Upper lobe of left lung (tissue), 6 donors: ENCODE measurements around the gene SLC25A1. TPM values are rescaled to one million over a fixed set of nuclear protein-coding genes. Genes with fewer than 3 reads are reported as not detected.

Experiments used
- ATAC-seq, 2 donors: fragments of 200-7000 bp; cut with Tn5 transposase; one replicate each; pipeline ENCODE4 v1.9.1; 2022; ENCODE audit warnings: mild to moderate bottlenecking in 2 of 2, moderate library complexity in 2 of 2; ENCODE audit not compliant: low FRiP score in 2 of 2
- DNase-seq, 2 donors: peaks; one replicate each; pipeline ENCODE4 v3.0.0-alpha.2; 2019 to 2020
- H3K27ac ChIP-seq, 4 donors: fragments of 200-600 bp; sonication (generic); one replicate each; pipeline ENCODE4 v1.5.1; 2016 to 2019
- H3K27me3 ChIP-seq, 4 donors: fragments of 200-600 bp; sonication (generic); one replicate each; pipeline ENCODE4 v1.5.1; 2017 to 2019
- H3K36me3 ChIP-seq, 4 donors: fragments of 200-600 bp; sonication (generic); one replicate each; pipeline ENCODE4 v1.5.1; 2016 to 2019
- H3K4me1 ChIP-seq, 4 donors: fragments of 200-600 bp; sonication (generic); one replicate each; pipeline ENCODE4 v1.5.1; 2018 to 2019
- H3K4me3 ChIP-seq, 4 donors: fragments of 200-600 bp; sonication (generic); one replicate each; pipeline ENCODE4 v1.5.1; 2017 to 2019; ENCODE audit warnings: mild to moderate bottlenecking in 2 of 4, moderate library complexity in 1 of 4
- H3K9me3 ChIP-seq, 4 donors: fragments of 200-600 bp; sonication (generic); one replicate each; pipeline ENCODE4 v1.5.1; 2018 to 2019
- EP300 ChIP-seq, 4 donors: sonication (generic); formaldehyde crosslinking; IDR thresholded peaks; one replicate each; pipeline ENCODE4 v1.5.1; 2017; ENCODE audit warnings: antibody characterized with exemption in 4 of 4, control low read depth in 2 of 4
- POLR2A ChIP-seq, 4 donors: fragments of 450-650 bp; IDR thresholded peaks; one replicate each; pipeline ENCODE4 v1.5.1; 2016 to 2017; ENCODE audit warnings: antibody characterized with exemption in 4 of 4, mild to moderate bottlenecking in 2 of 4
- POLR2AphosphoS5 ChIP-seq, 2 donors: sonication (generic); formaldehyde crosslinking; IDR thresholded peaks; one replicate each; pipeline ENCODE4 v1.5.1; 2017; ENCODE audit warnings: antibody characterized with exemption in 2 of 2
- WGBS, 2 donors: methylation state at CpG; one replicate each; pipeline ENCODE4 v1.1.5; 2017 to 2018; 5-methylcytosine and 5-hydroxymethylcytosine counted together
- total RNA-seq, 6 donors: library from RNA; depleted of rRNA in 4 of 6; stranded (reverse); fragments of >200 nt in 4 of 6; gene quantifications; one replicate each; pipeline versions ENCODE4 v1.1.0 to v1.2.1, GENCODE V29; 2016 to 2021
- TF ChIP-seq, protein P1 (sequence below), 6 experiments: fragments of 450-650 bp in 4 of 6; fragments of 200-600 bp in 2 of 6; sonication (generic) in 2 of 6; IDR thresholded peaks; one replicate each; pipeline ENCODE4 v1.5.1; 2016 to 2019; ENCODE audit warnings: antibody characterized with exemption in 6 of 6
- donor health status: DM: no; HTN: no; CAD: no; lungs with moderate emphysema.
- donor health status: DM: no; HTN: yes; CAD: no; lungs with severe emphysema.

The SLC25A1 gene
- total RNA-seq, 6 donors from 2014 or later = 26.2 to 82.1 (median 71.5) TPM

DNA sequence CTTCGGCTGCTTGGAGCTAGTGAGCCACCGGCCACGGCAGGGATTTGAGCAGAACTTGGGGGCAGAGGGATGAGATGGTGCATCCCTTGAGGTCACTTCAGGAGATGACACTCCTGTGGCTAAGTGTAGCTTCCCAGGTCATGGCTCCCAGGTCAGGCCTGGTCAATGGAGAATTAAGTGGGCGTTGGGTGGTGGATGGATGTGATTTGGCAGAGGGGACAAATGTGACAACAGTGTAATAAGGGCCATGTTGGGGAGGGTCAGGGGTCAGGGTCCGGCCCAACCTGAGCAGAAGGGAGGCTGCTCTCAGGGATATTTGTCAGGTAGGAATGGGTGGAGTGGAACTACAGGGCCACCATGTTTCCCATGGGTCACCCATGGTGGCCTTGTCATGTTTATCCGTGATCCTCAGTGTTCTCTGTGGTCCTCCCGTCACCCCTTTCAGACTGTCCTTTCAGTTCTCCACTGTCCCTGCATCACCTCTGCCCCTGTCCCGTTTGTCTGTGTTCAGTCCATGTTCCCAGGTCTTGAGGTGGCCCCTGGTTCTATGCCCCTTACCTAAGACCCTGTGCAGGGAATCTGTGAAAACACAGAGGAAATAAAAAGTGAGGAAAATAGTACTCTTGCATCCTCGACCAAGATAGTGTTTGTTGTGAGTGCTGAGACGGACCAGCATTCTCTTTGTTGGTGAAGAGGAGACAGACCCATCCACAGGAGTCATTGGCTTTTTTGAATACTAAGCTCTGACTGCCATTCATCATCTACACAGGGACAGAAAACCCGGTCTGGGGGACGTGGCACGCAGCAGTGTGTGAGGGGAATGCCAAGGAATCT, 6.1 kb downstream of the SLC25A1 start:
- WGBS, 2 donors = 44 to 45% methylated on average over 12 to 13 of the region's 13 CpGs
- peak overlapping the region; percentile 81 to 88 (median 86) for H3K27ac ChIP-seq
- H3K4me1 ChIP-seq = peaks cover 46 to 65% (median 54%) of the 10 kb centered on the region in 4 donors

DNA sequence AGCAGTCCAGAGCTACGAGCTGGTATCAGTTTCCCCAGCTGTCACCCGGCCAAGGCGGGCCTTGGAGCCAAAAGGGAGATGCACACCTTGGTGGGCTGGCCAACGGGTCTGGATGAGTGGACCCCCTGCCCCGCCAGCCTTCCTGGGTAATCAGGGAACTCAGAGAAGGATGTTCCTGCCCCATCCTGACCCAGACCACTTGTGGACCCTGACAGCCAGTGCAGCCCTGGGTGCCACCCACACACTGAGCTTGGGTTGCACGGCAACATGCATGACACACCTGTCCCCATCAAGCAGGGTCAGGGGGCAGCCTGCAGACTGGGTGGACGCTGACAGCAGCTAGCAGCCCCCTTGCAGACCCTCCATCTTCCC, 8.6 kb downstream of the SLC25A1 start:
- no peak for DNase-seq

More for the DNA sequence above, 6.1 kb downstream of the SLC25A1 start:
- ATAC-seq (no peak), DNase-seq (no peak)
- Histone ChIP-seq H3K4me3 (peak overlapping the region; percentile 71 to 88 (median 74)), H3K27me3 (peaks cover 4 to 21% (median 14%) of the 10 kb centered on the region in 4 donors), H3K36me3 (peaks cover 0 to 8% (median 0%) of the 10 kb centered on the region in 4 donors), H3K9me3 (no peaks in the 10 kb centered on the region)
- TF ChIP-seq POLR2A (IDR thresholded peaks at IDR 0.05) (no peak), POLR2AphosphoS5 (IDR thresholded peaks at IDR 0.05) (no peak), EP300 (IDR thresholded peaks at IDR 0.05) (no peak)
- TF ChIP-seq, protein P1, sequence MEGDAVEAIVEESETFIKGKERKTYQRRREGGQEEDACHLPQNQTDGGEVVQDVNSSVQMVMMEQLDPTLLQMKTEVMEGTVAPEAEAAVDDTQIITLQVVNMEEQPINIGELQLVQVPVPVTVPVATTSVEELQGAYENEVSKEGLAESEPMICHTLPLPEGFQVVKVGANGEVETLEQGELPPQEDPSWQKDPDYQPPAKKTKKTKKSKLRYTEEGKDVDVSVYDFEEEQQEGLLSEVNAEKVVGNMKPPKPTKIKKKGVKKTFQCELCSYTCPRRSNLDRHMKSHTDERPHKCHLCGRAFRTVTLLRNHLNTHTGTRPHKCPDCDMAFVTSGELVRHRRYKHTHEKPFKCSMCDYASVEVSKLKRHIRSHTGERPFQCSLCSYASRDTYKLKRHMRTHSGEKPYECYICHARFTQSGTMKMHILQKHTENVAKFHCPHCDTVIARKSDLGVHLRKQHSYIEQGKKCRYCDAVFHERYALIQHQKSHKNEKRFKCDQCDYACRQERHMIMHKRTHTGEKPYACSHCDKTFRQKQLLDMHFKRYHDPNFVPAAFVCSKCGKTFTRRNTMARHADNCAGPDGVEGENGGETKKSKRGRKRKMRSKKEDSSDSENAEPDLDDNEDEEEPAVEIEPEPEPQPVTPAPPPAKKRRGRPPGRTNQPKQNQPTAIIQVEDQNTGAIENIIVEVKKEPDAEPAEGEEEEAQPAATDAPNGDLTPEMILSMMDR (IDR thresholded peaks at IDR 0.05) = no peak

DNA sequence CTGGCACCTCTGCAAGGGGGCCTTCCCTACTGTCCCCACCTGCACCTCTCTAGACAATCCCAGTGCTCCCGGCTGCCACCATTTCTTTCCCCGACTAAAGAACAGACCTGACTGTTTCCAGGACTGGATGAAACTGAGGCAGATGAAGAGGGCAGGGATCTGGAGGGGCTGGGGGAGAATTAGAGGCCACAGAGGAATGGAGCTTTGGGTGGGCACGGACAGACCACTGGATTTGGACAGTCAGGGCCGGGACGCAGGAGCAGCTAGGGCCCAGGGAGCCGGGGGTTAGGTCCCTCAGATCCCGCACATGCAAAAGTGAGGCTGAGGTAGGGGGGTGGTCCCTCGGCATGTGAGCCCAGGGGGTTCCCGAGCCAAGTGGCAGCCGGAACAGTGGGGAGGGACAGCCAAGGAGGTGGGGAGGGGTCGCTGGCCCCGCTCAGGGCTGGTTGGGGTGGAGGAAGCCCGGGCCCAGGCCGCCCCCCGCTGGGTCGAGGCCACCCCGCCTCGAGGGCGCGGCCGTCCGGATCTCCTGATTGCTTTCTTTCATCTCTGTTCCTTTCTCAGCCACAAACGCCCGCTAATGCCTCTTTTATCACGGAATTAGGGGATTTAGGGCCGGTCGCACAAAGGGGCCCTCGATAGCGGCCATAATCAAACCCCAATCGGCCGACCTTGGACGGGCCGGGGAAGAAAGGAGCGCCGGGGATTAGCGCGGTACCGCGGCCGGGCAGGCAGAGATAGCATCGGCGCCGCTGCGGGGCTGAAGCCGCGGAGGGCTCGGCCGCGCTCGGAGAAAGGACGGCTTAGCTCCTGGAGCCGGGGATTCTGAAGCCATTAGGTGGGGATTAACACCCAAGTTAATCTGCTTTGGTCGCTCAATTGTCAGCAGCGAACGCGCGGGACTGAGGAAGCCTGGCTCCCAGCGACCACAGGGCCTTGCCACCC, 9.3 kb downstream of the SLC25A1 start:
- WGBS, 2 donors = 7 to 14% methylated on average over 12 to 52 of the region's 58 CpGs
- peaks cover 33 to 44% (median 40%) of the 10 kb centered on the region in 4 donors for H3K4me1 ChIP-seq
- DNase-seq = peak in 1 of 2 donors; percentile 77
- H3K27ac ChIP-seq = no peak overlapping the region
- peak overlapping the region in 3 of 4 donors; percentile 15 to 32 (median 31) for H3K4me3 ChIP-seq
- no peaks in the 10 kb centered on the region for H3K36me3 ChIP-seq
- no peak for ATAC-seq
- peaks cover 0 to 6% (median 0%) of the 10 kb centered on the region in 4 donors for H3K9me3 ChIP-seq
- peaks cover 4 to 21% (median 14%) of the 10 kb centered on the region in 4 donors for H3K27me3 ChIP-seq
- TF ChIP-seq POLR2AphosphoS5 (IDR thresholded peaks at IDR 0.05) (no peak), POLR2A (IDR thresholded peaks at IDR 0.05) (no peak), EP300 (IDR thresholded peaks at IDR 0.05) (no peak)
- TF ChIP-seq, protein P1 (IDR thresholded peaks at IDR 0.05) = no peak

More for the DNA sequence above, 8.6 kb downstream of the SLC25A1 start:
- Histone ChIP-seq H3K27ac (no peak overlapping the region), H3K9me3 (no peaks in the 10 kb centered on the region), H3K27me3 (peaks cover 4 to 21% (median 14%) of the 10 kb centered on the region in 4 donors), H3K36me3 (no peaks in the 10 kb centered on the region), H3K4me1 (peaks cover 38 to 51% (median 46%) of the 10 kb centered on the region in 4 donors), H3K4me3 (peak overlapping the region in 2 of 4 donors; percentile 15 to 31)
- TF ChIP-seq POLR2A (IDR thresholded peaks at IDR 0.05) (no peak), POLR2AphosphoS5 (IDR thresholded peaks at IDR 0.05) (no peak), EP300 (IDR thresholded peaks at IDR 0.05) (no peak)
- TF ChIP-seq, protein P1 (IDR thresholded peaks at IDR 0.05) = no peak
- WGBS, 2 donors = 57 to 66% methylated on average over 4 to 6 of the region's 7 CpGs
- ATAC-seq = no peak

DNA sequence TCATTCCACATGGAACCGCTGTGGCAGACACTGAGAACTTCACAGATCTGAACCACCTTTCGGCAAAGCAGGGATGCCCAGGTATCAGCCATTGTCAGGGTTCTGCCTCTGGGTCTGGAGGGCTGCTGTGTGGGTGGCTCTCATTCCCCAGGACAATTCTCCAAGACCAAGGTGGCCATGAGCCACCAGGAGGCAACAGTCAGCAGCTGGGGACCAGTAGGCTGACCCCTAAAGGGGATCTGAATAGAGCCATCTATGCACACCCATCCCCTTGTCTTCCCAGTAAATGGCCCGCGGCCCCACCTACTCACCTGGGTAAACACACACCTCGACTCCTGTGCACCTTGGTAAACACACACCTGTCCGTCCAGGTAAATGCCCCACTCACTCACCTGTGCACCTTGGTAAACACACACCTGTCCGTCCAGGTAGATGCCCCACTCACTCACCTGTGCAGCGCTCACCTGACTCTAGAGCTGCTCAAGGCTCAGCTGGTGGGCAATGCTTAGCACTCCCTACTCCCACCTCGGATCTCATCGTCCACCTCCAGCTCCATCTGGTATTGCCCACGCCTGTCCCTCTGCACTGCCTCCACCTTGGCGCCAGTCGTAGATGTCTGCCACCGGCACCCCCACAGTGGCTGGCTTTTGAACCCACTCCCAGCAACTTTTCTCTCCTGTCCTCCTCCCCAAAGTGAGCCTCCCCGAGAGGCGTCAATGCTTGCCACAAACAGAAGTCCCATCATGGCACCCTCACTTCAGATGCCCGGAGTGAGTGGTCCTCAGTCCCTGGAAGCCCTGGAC, 10.2 kb downstream of the SLC25A1 start:
- Histone ChIP-seq H3K4me1 (peaks cover 26 to 39% (median 31%) of the 10 kb centered on the region in 4 donors), H3K4me3 (no peak overlapping the region), H3K27ac (no peak overlapping the region), H3K27me3 (peaks cover 4 to 21% (median 14%) of the 10 kb centered on the region in 4 donors), H3K9me3 (peaks cover 0 to 8% (median 0%) of the 10 kb centered on the region in 4 donors), H3K36me3 (no peaks in the 10 kb centered on the region)
- 63 to 73% methylated on average over 15 to 17 of the region's 17 CpGs for WGBS, 2 donors
- TF ChIP-seq EP300 (IDR thresholded peaks at IDR 0.05) (no peak), POLR2AphosphoS5 (IDR thresholded peaks at IDR 0.05) (no peak), POLR2A (IDR thresholded peaks at IDR 0.05) (no peak)
- TF ChIP-seq, protein P1 (IDR thresholded peaks at IDR 0.05) = no peak
- DNase-seq (no peak), ATAC-seq (no peak)
